ENCODE measurements around the gene SHBG. TPM values are rescaled to one million over a fixed set of nuclear protein-coding genes. Genes with fewer than 3 reads are reported as not detected.

SHBG gene
- total and polyA plus RNA-seq, 2 of the 8 experiments (the other 6 are each of a cell fraction or from before 2014, with no cell fraction given): 1.1 to 1.2 TPM

DNA sequence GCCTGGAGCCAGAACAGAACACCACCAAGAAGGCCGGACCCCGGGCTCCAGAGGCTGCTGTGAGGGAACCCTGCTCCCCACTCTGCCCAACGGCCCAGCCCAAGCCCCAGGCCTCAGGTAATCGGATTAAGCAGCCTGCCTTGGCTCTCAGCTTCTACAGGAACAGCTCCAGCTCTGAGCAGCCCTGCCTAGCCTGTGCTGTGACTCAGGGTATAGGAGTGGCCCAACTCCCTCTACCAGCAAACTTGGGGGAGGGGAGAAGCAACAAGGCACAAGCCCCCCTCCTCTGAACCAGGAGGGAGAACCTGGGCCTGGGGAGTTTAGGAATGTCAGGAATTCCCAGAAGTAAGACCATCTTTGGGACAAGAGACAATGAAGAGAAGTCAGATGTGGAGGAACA, 39.2 kb upstream of the SHBG start:
- peak overlapping the region; percentile 68; the same call in 1 of the 2 replicates for H2BK12ac ChIP-seq (ENCODE audit: low read depth, low read length)
- H3K4me2 ChIP-seq (ENCODE audit: insufficient read depth in 1 of 2, low read depth in 2 of 2, low read length in 2 of 2): peak overlapping the region; percentile 49 to 71
- 72% methylated on average over 4 of the region's 4 CpGs; no CpG with 5 or more reads in 1 of the 2 experiments for WGBS, 2 experiments (ENCODE audit: extremely low coverage in 1 of 2, insufficient coverage in 1 of 2, insufficient read length in 1 of 2, insufficient replicate concordance in 2 of 2, low coverage in 1 of 2, low lambda C conversion rate in 2 of 2, missing lambda C conversion rate in 1 of 2)
- no peak overlapping the region for H3K56ac ChIP-seq (replicated peaks; ENCODE audit: insufficient read length, low read depth, low read length)
- H4K20me1 ChIP-seq (replicated peaks in 1 of 2; ENCODE audit: control insufficient read depth in 1 of 2, insufficient read depth in 2 of 2, low read length in 2 of 2): peaks cover 0 to 2% of the 10 kb centered on the region in 2 experiments
- H3K4me1 ChIP-seq (replicated peaks in 1 of 4; ENCODE audit: control insufficient read depth in 3 of 4, insufficient read depth in 4 of 4, low read length in 3 of 4): peaks cover 6 to 21% (median 18%) of the 10 kb centered on the region in 4 experiments
- no peaks in the 10 kb centered on the region for H3K9me3 ChIP-seq (ENCODE audit: insufficient read depth in 2 of 2, low read depth in 1 of 2, low read length in 1 of 2)
- CTCF ChIA-PET (ENCODE audit: partially characterized antibody): interaction anchor here (0.7 to 2.8 kb wide), 8 partner anchors 10 to 100 kb away, joined by 3 to 24 read pairs (median 15); partner anchors contain the start of genes FXR2 and SENP3
- FAIRE-seq (peak; percentile 78), DNase-seq (ENCODE audit: low read depth in 1 of 2, low spot score in 2 of 2) (peak in 1 of 2 experiments; percentile 63)
- peaks cover 15% of the 10 kb centered on the region; the same call in 1 of the 2 replicates for H3K23me2 ChIP-seq (ENCODE audit: low read depth, low read length)
- H2BK20ac ChIP-seq (ENCODE audit: low read length): no peak overlapping the region
- H3K79me1 ChIP-seq (ENCODE audit: low read depth, low read length): no peaks in the 10 kb centered on the region; the same call in none of the 2 replicates
- peak overlapping the region; percentile 56; the same call in 1 of the 2 replicates for H3K18ac ChIP-seq (ENCODE audit: extremely low read depth, low read length)
- no peak overlapping the region for H3K23ac ChIP-seq (ENCODE audit: insufficient read length)
- peak overlapping the region; percentile 81; the same call in 1 of the 2 replicates for H2BK5ac ChIP-seq (ENCODE audit: low read depth, low read length)
- H4K91ac ChIP-seq (replicated peaks; ENCODE audit: insufficient read length, low read length): no peak overlapping the region
- no peak overlapping the region for H2BK15ac ChIP-seq (ENCODE audit: low read length)
- H3K79me2 ChIP-seq (ENCODE audit: control insufficient read depth in 1 of 2, insufficient read depth in 2 of 2, low read length in 2 of 2): no peaks in the 10 kb centered on the region
- H3K36me3 ChIP-seq (ENCODE audit: control insufficient read depth in 2 of 4, insufficient read depth in 4 of 4, low read length in 3 of 4): peaks cover 15 to 53% (median 37%) of the 10 kb centered on the region in 4 experiments
- no peak overlapping the region; a peak in 1 of 7 replicates for H3K9ac ChIP-seq (replicated peaks in 1 of 4; ENCODE audit: extremely low read depth in 1 of 4, low read depth in 3 of 4, low read length in 3 of 4)
- no peak overlapping the region for H3K14ac ChIP-seq (ENCODE audit: insufficient read length)
- H2AK5ac ChIP-seq (ENCODE audit: low read depth, low read length): no peak overlapping the region
- H2AFZ ChIP-seq (ENCODE audit: low read length): no peak overlapping the region
- peak overlapping the region; percentile 87 for H3K27ac ChIP-seq (ENCODE audit: low read depth, low read length)
- H3K4ac ChIP-seq (replicated peaks; ENCODE audit: insufficient read length, low read depth, low read length): no peak overlapping the region
- POLR2A ChIA-PET (ENCODE audit: partially characterized antibody): interaction anchor here (0.6 to 28.5 kb wide), 14 partner anchors 11 to 114 kb away, joined by 3 to 1144 read pairs (median 12); partner anchors contain the start of genes ATP1B2, CD68, EFNB3 and FXR2
- no peak overlapping the region for H4K8ac ChIP-seq (ENCODE audit: extremely low read depth, insufficient read depth, low read length)
- no peak overlapping the region for H2BK120ac ChIP-seq (replicated peaks; ENCODE audit: low read depth, low read length)
- H4K5ac ChIP-seq (ENCODE audit: insufficient read length, low read depth, low read length): no peak overlapping the region
- no peaks in the 10 kb centered on the region for H3K27me3 ChIP-seq (replicated peaks in 1 of 4; ENCODE audit: control insufficient read depth in 3 of 4, extremely low read depth in 1 of 4, insufficient read depth in 3 of 4, low read length in 3 of 4)
- peak overlapping the region in 2 of 4 experiments; percentile 18 to 29; a peak in 3 of 8 replicates for H3K4me3 ChIP-seq (ENCODE audit: extremely low read depth in 1 of 4, insufficient read depth in 2 of 4, low read depth in 3 of 4, low read length in 4 of 4)
- no peak for TF ChIP-seq RNF2 (IDR thresholded peaks at IDR 0.05; ENCODE audit: borderline replicate concordance, low read depth, low read length, missing control alignments, poor library complexity, severe bottlenecking)
- TF ChIP-seq, protein P1, sequence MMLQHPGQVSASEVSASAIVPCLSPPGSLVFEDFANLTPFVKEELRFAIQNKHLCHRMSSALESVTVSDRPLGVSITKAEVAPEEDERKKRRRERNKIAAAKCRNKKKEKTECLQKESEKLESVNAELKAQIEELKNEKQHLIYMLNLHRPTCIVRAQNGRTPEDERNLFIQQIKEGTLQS (IDR thresholded peaks at IDR 0.05; ENCODE audit: insufficient read depth, low read depth, low read length): no peak
- no peak for TF ChIP-seq EGR1 (IDR thresholded peaks at IDR 0.05; ENCODE audit: borderline replicate concordance, low read depth, low read length)
- TF ChIP-seq SUZ12 (IDR thresholded peaks at IDR 0.05; ENCODE audit: low read length): no peak
- no peak for TF ChIP-seq MAFK (IDR thresholded peaks at IDR 0.05; ENCODE audit: low read depth, low read length)
- no peak for TF ChIP-seq SIRT6 (IDR thresholded peaks at IDR 0.05; ENCODE audit: low read length)
- TF ChIP-seq SRF (IDR thresholded peaks at IDR 0.05; ENCODE audit: low read depth, low read length): no peak
- peak; percentile 62; the same call in 1 of the 2 replicates for TF ChIP-seq SP1 (IDR thresholded peaks at IDR 0.05; ENCODE audit: low read depth, low read length)
- no peak for TF ChIP-seq EP300 (IDR thresholded peaks at IDR 0.05; ENCODE audit: borderline replicate concordance in 1 of 2, low read depth in 2 of 2, low read length in 2 of 2)
- TF ChIP-seq SP2 (IDR thresholded peaks at IDR 0.05; ENCODE audit: low read length): no peak
